Measurements from ENCODE around the gene PTPDC1.

GRCh38 chr9:94096819-94097577 lies 12.7 kb downstream of the PTPDC1 start:
- TF ChIP-seq CTCF (IDR thresholded peaks at IDR 0.05; ENCODE audit: low read depth, low read length) (no peak), EZH2phosphoT487 (IDR thresholded peaks at IDR 0.05; ENCODE audit: low read depth) (no peak)

Data from OCI-LY3 (cell line).